Stomach smooth muscle (tissue), 2 donors: Measurements from ENCODE around the gene CEP112.

Experiments
- H3K27ac ChIP-seq: one replicate; pipeline ENCODE4 v1.7.0; 2013; ENCODE audit warnings: mild to moderate bottlenecking, low read length, inconsistent platforms
- H3K27me3 ChIP-seq, 2 donors: one replicate each; pipeline ENCODE4 v1.7.0; 2013; ENCODE audit warnings: low read length in 2 of 2; ENCODE audit not compliant: insufficient read depth in 2 of 2, control insufficient read depth in 1 of 2
- H3K36me3 ChIP-seq, 2 donors: one replicate each; pipeline ENCODE4 v1.7.0; 2013; ENCODE audit warnings: low read length in 2 of 2; ENCODE audit not compliant: control insufficient read depth in 2 of 2, insufficient read depth in 2 of 2
- H3K4me1 ChIP-seq: one replicate; pipeline ENCODE4 v1.7.0; 2013; ENCODE audit warnings: low read length; ENCODE audit not compliant: control insufficient read depth, insufficient read depth
- H3K4me3 ChIP-seq, 2 donors: one replicate each; pipeline ENCODE4 v1.7.0; 2013; ENCODE audit warnings: low read length in 2 of 2
- H3K9ac ChIP-seq, 2 donors: one replicate each; pipeline ENCODE4 v1.7.0; 2013; ENCODE audit warnings: low read length in 2 of 2, mild to moderate bottlenecking in 1 of 2
- H3K9me3 ChIP-seq, 2 donors: one replicate each; pipeline ENCODE4 v1.7.0; 2013; ENCODE audit warnings: low read length in 2 of 2; ENCODE audit not compliant: control insufficient read depth in 2 of 2
- donor health status: healthy.
- donor health status: Pancreatic carcinoma.

Gene CEP112

GRCh38 chr17:66149562-66149961, 42.4 kb downstream of the CEP112 start:
- Histone ChIP-seq H3K36me3 (no peaks in the 10 kb centered on the region), H3K4me1 (no peaks in the 10 kb centered on the region), H3K4me3 (no peak overlapping the region), H3K27ac (no peak overlapping the region), H3K9me3 (no peaks in the 10 kb centered on the region), H3K27me3 (no peaks in the 10 kb centered on the region), H3K9ac (no peak overlapping the region)

GRCh38 chr17:66146394-66146793, 45.5 kb downstream of the CEP112 start:
- Histone ChIP-seq H3K9me3 (no peaks in the 10 kb centered on the region), H3K27ac (no peak overlapping the region), H3K4me1 (no peaks in the 10 kb centered on the region), H3K4me3 (no peak overlapping the region), H3K36me3 (no peaks in the 10 kb centered on the region), H3K9ac (no peak overlapping the region), H3K27me3 (no peaks in the 10 kb centered on the region)

DNA sequence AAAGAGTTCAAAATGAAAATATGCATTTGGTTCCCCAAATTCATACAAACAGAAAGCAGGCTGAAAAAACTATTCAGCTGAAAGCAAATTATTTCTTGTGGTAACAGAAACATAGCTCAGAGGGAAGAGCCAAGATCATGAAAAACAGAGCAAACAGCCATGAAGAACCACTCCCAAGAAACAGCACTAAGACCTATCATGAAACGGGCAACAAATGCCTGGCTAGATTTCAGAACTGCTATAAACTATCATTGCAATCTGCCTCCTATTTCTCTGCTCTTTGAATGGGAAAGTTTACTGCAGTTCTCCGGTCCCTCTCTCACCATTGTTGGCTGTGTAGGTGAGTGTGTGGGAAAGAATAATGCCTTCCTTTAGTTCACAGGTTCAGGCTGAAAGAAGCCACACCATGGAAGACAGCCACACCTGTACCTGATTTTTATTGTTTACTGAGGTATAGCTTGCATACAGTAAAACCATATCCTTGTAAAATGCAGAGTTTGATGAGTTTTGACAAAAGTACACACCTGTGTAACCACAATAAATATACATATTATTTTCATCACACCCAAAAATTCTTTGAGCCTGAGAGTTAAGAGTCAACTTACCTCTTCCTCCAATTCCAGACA, 48.2 kb downstream of the CEP112 start:
- Histone ChIP-seq H3K27me3 (no peaks in the 10 kb centered on the region), H3K36me3 (no peaks in the 10 kb centered on the region), H3K9ac (no peak overlapping the region), H3K4me3 (no peak overlapping the region), H3K9me3 (no peaks in the 10 kb centered on the region), H3K4me1 (no peaks in the 10 kb centered on the region), H3K27ac (no peak overlapping the region)

DNA sequence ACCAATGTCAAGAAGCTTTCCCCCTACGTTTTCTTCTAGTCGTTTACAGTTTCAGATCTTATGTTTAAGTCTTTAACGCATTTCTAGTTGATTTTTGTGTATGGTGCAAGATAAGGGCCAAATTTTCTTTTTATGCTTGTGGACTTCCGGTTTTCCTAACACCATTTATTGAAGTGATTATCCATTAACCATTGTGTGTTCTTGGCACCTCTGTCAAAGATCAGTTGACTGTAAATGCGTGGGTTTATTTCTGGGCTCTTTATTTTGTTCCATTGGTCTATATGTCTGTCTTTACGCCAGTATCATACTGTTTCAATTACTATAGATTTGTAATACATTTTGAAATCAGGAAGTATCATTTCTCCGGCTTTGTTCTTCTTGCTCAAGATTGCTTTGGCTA, 49.5 kb downstream of the CEP112 start:
- no peaks in the 10 kb centered on the region for H3K4me1 ChIP-seq
- H3K36me3 ChIP-seq = no peaks in the 10 kb centered on the region
- no peak overlapping the region for H3K9ac ChIP-seq
- H3K27me3 ChIP-seq = no peaks in the 10 kb centered on the region
- no peak overlapping the region for H3K27ac ChIP-seq
- H3K9me3 ChIP-seq = no peaks in the 10 kb centered on the region
- H3K4me3 ChIP-seq = no peak overlapping the region

DNA sequence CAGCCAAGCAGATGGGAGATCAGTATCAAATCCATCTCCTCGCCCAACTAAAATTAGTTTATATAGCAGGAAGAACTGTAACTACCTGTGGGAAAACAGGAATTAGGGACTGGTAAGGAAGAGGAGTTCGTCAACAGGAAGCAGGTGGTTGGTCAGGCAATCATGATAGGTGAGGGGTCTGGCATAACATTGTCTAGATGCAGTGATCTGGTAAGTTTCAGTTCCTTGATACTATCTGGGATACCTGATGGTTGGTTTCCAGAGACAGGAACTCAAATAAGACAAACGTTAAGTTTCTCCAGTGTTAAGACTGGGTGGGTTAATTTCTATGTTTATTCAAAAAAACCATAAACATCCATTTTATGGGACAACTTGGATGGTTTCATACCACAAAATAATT, 53.8 kb downstream of the CEP112 start:
- Histone ChIP-seq H3K4me1 (no peaks in the 10 kb centered on the region), H3K9me3 (no peaks in the 10 kb centered on the region), H3K27ac (no peak overlapping the region), H3K9ac (no peak overlapping the region), H3K27me3 (no peaks in the 10 kb centered on the region), H3K36me3 (no peaks in the 10 kb centered on the region), H3K4me3 (no peak overlapping the region)

DNA sequence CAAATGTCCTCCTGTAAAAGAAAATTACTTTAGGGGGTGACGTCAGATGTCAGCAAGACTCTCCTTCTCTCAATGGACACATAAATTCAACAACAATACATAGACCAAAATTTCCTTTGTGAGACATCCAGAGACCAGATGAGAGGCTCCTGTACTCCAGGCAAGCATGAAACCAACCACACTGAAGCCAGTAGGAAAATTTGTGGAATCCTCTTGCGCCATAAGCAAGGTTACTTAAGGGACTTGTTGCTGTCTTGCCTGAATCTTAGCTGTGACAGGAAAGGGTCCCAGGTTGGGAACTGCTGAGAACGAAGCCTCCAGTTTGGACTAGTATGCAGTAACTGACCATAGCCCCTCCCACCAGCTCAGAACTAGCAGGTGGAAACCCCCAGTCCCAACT, 56.0 kb downstream of the CEP112 start:
- H3K9ac ChIP-seq = no peak overlapping the region
- no peaks in the 10 kb centered on the region for H3K36me3 ChIP-seq
- no peak overlapping the region for H3K4me3 ChIP-seq
- no peak overlapping the region for H3K27ac ChIP-seq
- H3K4me1 ChIP-seq = no peaks in the 10 kb centered on the region
- H3K27me3 ChIP-seq = no peaks in the 10 kb centered on the region
- no peaks in the 10 kb centered on the region for H3K9me3 ChIP-seq

- Histone ChIP-seq H3K27me3 (no peaks in the 10 kb centered on the region), H3K27ac (no peak overlapping the region), H3K4me3 (no peak overlapping the region), H3K9ac (no peak overlapping the region), H3K9me3 (no peaks in the 10 kb centered on the region), H3K4me1 (no peaks in the 10 kb centered on the region), H3K36me3 (no peaks in the 10 kb centered on the region)
These were observed 56.7 kb downstream of the CEP112 start for GRCh38 chr17:66135219-66135618.

- no peaks in the 10 kb centered on the region for H3K9me3 ChIP-seq
- H3K9ac ChIP-seq = no peak overlapping the region
- no peak overlapping the region for H3K27ac ChIP-seq
- H3K27me3 ChIP-seq = no peaks in the 10 kb centered on the region
- H3K4me3 ChIP-seq = no peak overlapping the region
- H3K4me1 ChIP-seq = no peaks in the 10 kb centered on the region
- H3K36me3 ChIP-seq = no peaks in the 10 kb centered on the region
These were observed 62.2 kb downstream of the CEP112 start for GRCh38 chr17:66129759-66130158.

- no peak overlapping the region for H3K9ac ChIP-seq
- peaks cover 0 to 2% of the 10 kb centered on the region in 2 donors for H3K9me3 ChIP-seq
- H3K36me3 ChIP-seq = peaks cover 6% of the 10 kb centered on the region in 2 donors
- no peak overlapping the region for H3K27ac ChIP-seq
- H3K27me3 ChIP-seq = no peaks in the 10 kb centered on the region
- H3K4me3 ChIP-seq = no peak overlapping the region
- H3K4me1 ChIP-seq = no peaks in the 10 kb centered on the region
These were observed 65.7 kb downstream of the CEP112 start for GRCh38 chr17:66126231-66126630.

DNA sequence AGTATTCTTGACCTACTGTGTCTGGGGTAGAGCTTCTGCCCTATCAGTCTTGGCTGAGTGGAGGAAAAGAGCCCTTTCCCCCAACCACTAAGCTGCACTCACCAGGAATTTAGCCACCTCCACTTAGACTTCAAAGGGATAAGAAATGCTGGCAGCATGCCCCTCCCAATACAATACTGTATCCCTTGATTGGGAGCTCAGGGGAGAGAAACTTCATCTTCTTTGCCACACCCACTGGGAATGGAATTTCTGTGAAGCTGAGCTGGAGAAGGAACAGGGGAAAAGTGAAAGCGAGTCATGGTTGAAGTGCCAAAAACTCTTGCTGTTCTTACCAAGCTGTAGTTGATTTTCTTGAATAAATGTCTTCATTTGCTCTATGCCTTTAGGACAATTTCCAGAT, 68.8 kb downstream of the CEP112 start:
- Histone ChIP-seq H3K9ac (no peak overlapping the region), H3K27me3 (no peaks in the 10 kb centered on the region), H3K4me1 (no peaks in the 10 kb centered on the region), H3K27ac (no peak overlapping the region), H3K9me3 (peaks cover 0 to 4% of the 10 kb centered on the region in 2 donors), H3K36me3 (peaks cover 6% of the 10 kb centered on the region in 2 donors), H3K4me3 (no peak overlapping the region)

- Histone ChIP-seq H3K4me3 (no peak overlapping the region), H3K4me1 (no peaks in the 10 kb centered on the region), H3K36me3 (no peaks in the 10 kb centered on the region), H3K27me3 (no peaks in the 10 kb centered on the region), H3K27ac (no peak overlapping the region), H3K9ac (no peak overlapping the region), H3K9me3 (peaks cover 0 to 3% of the 10 kb centered on the region in 2 donors)
These were observed 76.7 kb downstream of the CEP112 start for GRCh38 chr17:66115246-66115645.
